Measurements from ENCODE around the gene SPATA13. TPM values are rescaled to one million over a fixed set of nuclear protein-coding genes. Genes with fewer than 3 reads are reported as not detected.

SPATA13 gene
- total RNA-seq, 1 donor from 2014 or later = 20.1 TPM

GRCh38 chr13:24351423-24351822 is 190.9 kb downstream of the SPATA13 start:
- intact Hi-C loops (cut with DNase I) = no loop called here
- no peaks in the 10 kb centered on the region for H3K36me3 ChIP-seq
- no peaks in the 10 kb centered on the region for H3K9me3 ChIP-seq
- H3K27ac ChIP-seq = no peak overlapping the region
- no peaks in the 10 kb centered on the region for H3K4me1 ChIP-seq
- no peak overlapping the region for H3K4me3 ChIP-seq
- H3K27me3 ChIP-seq = no peaks in the 10 kb centered on the region
- DNase-seq (ENCODE audit: extremely low spot score in 2 of 2) = no peak
- no peak for TF ChIP-seq POLR2AphosphoS5 (IDR thresholded peaks at IDR 0.05; ENCODE audit: insufficient read depth in 1 of 2, low read depth in 1 of 2)
- TF ChIP-seq, protein P1, sequence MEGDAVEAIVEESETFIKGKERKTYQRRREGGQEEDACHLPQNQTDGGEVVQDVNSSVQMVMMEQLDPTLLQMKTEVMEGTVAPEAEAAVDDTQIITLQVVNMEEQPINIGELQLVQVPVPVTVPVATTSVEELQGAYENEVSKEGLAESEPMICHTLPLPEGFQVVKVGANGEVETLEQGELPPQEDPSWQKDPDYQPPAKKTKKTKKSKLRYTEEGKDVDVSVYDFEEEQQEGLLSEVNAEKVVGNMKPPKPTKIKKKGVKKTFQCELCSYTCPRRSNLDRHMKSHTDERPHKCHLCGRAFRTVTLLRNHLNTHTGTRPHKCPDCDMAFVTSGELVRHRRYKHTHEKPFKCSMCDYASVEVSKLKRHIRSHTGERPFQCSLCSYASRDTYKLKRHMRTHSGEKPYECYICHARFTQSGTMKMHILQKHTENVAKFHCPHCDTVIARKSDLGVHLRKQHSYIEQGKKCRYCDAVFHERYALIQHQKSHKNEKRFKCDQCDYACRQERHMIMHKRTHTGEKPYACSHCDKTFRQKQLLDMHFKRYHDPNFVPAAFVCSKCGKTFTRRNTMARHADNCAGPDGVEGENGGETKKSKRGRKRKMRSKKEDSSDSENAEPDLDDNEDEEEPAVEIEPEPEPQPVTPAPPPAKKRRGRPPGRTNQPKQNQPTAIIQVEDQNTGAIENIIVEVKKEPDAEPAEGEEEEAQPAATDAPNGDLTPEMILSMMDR (IDR thresholded peaks at IDR 0.05) = no peak
- no peak for TF ChIP-seq POLR2A (IDR thresholded peaks at IDR 0.05)

GRCh38 chr13:24353736-24354135 is 193.2 kb downstream of the SPATA13 start:
- Histone ChIP-seq H3K27ac (no peak overlapping the region), H3K27me3 (no peaks in the 10 kb centered on the region), H3K4me3 (no peak overlapping the region), H3K9me3 (no peaks in the 10 kb centered on the region), H3K36me3 (no peaks in the 10 kb centered on the region), H3K4me1 (no peaks in the 10 kb centered on the region)
- no peak for DNase-seq (ENCODE audit: extremely low spot score in 2 of 2)
- TF ChIP-seq POLR2A (IDR thresholded peaks at IDR 0.05) (no peak), POLR2AphosphoS5 (IDR thresholded peaks at IDR 0.05; ENCODE audit: insufficient read depth in 1 of 2, low read depth in 1 of 2) (no peak)
- TF ChIP-seq, protein P1 (IDR thresholded peaks at IDR 0.05) = no peak
- intact Hi-C loops (cut with DNase I) = no loop called here

DNA sequence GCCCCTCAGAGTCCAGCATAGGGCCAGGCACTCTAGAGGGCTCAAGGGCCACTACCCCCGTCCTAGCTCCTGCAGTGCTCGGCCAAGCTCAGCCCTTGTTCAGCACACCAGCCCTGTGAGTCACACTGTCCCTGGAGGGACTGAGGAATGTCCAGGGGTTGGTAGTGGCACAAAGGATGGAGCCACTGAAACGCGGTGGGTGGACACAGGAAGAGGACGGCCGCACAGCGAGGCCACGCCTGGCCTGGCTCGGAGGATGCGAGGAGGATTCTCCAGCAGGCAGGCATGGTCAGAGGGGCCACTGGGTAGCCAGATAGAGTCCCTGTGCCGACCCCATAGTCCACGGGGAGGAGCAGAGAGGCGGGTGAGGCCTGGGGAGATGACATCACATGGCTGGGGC is 194.6 kb downstream of the SPATA13 start:
- DNase-seq (ENCODE audit: extremely low spot score in 2 of 2) = peak in 1 of 2 donors; percentile 75
- intact Hi-C loops (cut with DNase I) = no loop called here
- Histone ChIP-seq H3K4me3 (no peak overlapping the region), H3K9me3 (no peaks in the 10 kb centered on the region), H3K27ac (no peak overlapping the region), H3K27me3 (no peaks in the 10 kb centered on the region), H3K4me1 (no peaks in the 10 kb centered on the region), H3K36me3 (no peaks in the 10 kb centered on the region)
- no peak for TF ChIP-seq POLR2AphosphoS5 (IDR thresholded peaks at IDR 0.05; ENCODE audit: insufficient read depth in 1 of 2, low read depth in 1 of 2)
- TF ChIP-seq POLR2A (IDR thresholded peaks at IDR 0.05) = no peak
- TF ChIP-seq, protein P1 (IDR thresholded peaks at IDR 0.05) = no peak

GRCh38 chr13:24356270-24356669 is 195.8 kb downstream of the SPATA13 start:
- Histone ChIP-seq H3K4me1 (no peaks in the 10 kb centered on the region), H3K36me3 (no peaks in the 10 kb centered on the region), H3K27me3 (no peaks in the 10 kb centered on the region), H3K9me3 (no peaks in the 10 kb centered on the region), H3K27ac (no peak overlapping the region), H3K4me3 (no peak overlapping the region)
- TF ChIP-seq POLR2AphosphoS5 (IDR thresholded peaks at IDR 0.05; ENCODE audit: insufficient read depth in 1 of 2, low read depth in 1 of 2) (no peak), POLR2A (IDR thresholded peaks at IDR 0.05) (no peak)
- TF ChIP-seq, protein P1 (IDR thresholded peaks at IDR 0.05) = no peak
- no peak for DNase-seq (ENCODE audit: extremely low spot score in 2 of 2)
- intact Hi-C loops (cut with DNase I) = no loop called here

MicroRNA genes within 50 kb of the gene (microRNA counts, 767-probe panel; counts per million panel counts)
- microRNA hsa-miR-2276 = 238 to 261 counts per million in 2 donors

Small RNA genes lying within 50 kb of the gene (microRNA-seq; reads per million reads assigned to microRNA genes)
- not detected for gene MIR2276 (ENCODE audit: borderline number of aligned reads, borderline replicate concordance)

Small RNA genes lying within 50 kb of the gene (small RNA-seq; reads per million reads assigned to genes)
- gene MIR2276 = not detected

Other genes starting within 250 kb of the SPATA13 start
- not detected for gene C1QTNF9, start 148.9 kb downstream of the SPATA13 start, total RNA-seq

Data from vagina (tissue), 2 donors.